HepG2 (cell line): ENCODE measurements around the gene GUK1. TPM values are rescaled to one million over a fixed set of nuclear protein-coding genes. Genes with fewer than 3 reads are reported as not detected.

Experiments used
- ADNP ChIP-seq: sonication (generic); formaldehyde crosslinking; IDR thresholded peaks from 2 replicates; pipeline ENCODE4 v1.4.0; 2020; ENCODE audit warnings: missing genetic modification reagents
- HNF1A ChIP-seq, 2 experiments: sonication (generic) in 1 of 2; formaldehyde crosslinking in 1 of 2; IDR thresholded peaks; 2 replicates each; pipeline versions ENCODE4 v1.4.0 to v1.6.1; 2016 to 2020; ENCODE audit warnings: borderline replicate concordance in 1 of 2, low read depth in 1 of 2, mild to moderate bottlenecking in 1 of 2, missing genetic modification reagents in 1 of 2
- HNRNPK ChIP-seq: fragments of 200-400 bp; formaldehyde crosslinking; IDR thresholded peaks from 2 replicates; pipeline ENCODE4 v1.6.1; 2018; ENCODE audit warnings: low read length, low read depth, moderate library complexity, mild to moderate bottlenecking; ENCODE audit not compliant: poor library complexity, severe bottlenecking
- NFAT5 ChIP-seq: sonication (generic); formaldehyde crosslinking; IDR thresholded peaks from 2 replicates; pipeline ENCODE4 v1.4.0; 2020; ENCODE audit warnings: missing genetic modification reagents
- NFYB ChIP-seq: sonication (generic); formaldehyde crosslinking; IDR thresholded peaks from 2 replicates; pipeline ENCODE4 v1.4.0; 2020; ENCODE audit warnings: missing genetic modification reagents
- NR0B2 ChIP-seq: sonication (generic); formaldehyde crosslinking; IDR thresholded peaks from 2 replicates; pipeline ENCODE4 v1.4.0; 2020; ENCODE audit warnings: mild to moderate bottlenecking, missing genetic modification reagents
- STAG1 ChIP-seq: sonication (generic); formaldehyde crosslinking; IDR thresholded peaks from 2 replicates; pipeline ENCODE4 v1.4.0; 2020; ENCODE audit warnings: missing genetic modification reagents
- ZBTB46 ChIP-seq: sonication (generic); formaldehyde crosslinking; IDR thresholded peaks from 2 replicates; pipeline ENCODE4 v1.4.0; 2020; ENCODE audit warnings: mild to moderate bottlenecking, missing genetic modification reagents, borderline replicate concordance
- ZFP41 ChIP-seq: sonication (generic); formaldehyde crosslinking; IDR thresholded peaks from 2 replicates; pipeline ENCODE4 v1.4.0; 2020; ENCODE audit warnings: mild to moderate bottlenecking, missing genetic modification reagents, borderline replicate concordance
- ZFYVE20 ChIP-seq: sonication (generic); formaldehyde crosslinking; IDR thresholded peaks from 2 replicates; pipeline ENCODE4 v1.8.0; 2023; ENCODE audit warnings: low read depth, mild to moderate bottlenecking, moderate library complexity, missing genetic modification reagents, borderline replicate concordance
- ZGPAT ChIP-seq: IDR thresholded peaks from 2 replicates; pipeline ENCODE4 v1.6.1; 2016; ENCODE audit warnings: mild to moderate bottlenecking
- ZNF180 ChIP-seq: sonication (generic); formaldehyde crosslinking; IDR thresholded peaks from 2 replicates; pipeline ENCODE4 v1.4.0; 2020; ENCODE audit warnings: low read depth, missing genetic modification reagents, borderline replicate concordance
- ZNF776 ChIP-seq: sonication (generic); formaldehyde crosslinking; IDR thresholded peaks from 2 replicates; pipeline ENCODE4 v1.4.0; 2020; ENCODE audit warnings: mild to moderate bottlenecking, missing genetic modification reagents
- ZNF883 ChIP-seq: sonication (generic); formaldehyde crosslinking; IDR thresholded peaks from 2 replicates; pipeline ENCODE4 v1.5.1; 2020; ENCODE audit warnings: mild to moderate bottlenecking, missing genetic modification reagents; ENCODE audit errors: not compliant biosample characterization
- polyA plus RNA-seq, 8 experiments: library from polyadenylated mRNA; depleted of rRNA in 3 of 8; stranded (reverse) in 7 of 8; unstranded in 1 of 8; fragments of >200 nt; fragmentation: Illumina TruSeq in 4 of 8; extraction: Trizol in 4 of 8; gene quantifications; 2 replicates each; pipeline versions ENCODE4 v1.2.1 to v1.2.3, GENCODE V29; 2011 to 2016; ENCODE audit warnings: low read depth in 4 of 8, missing spikeins in 1 of 8, mixed read lengths in 1 of 8; ENCODE audit not compliant: insufficient read depth in 1 of 8
- total RNA-seq, 5 experiments: library from RNA; depleted of rRNA; stranded (reverse); fragments of >200 nt; fragmentation: Illumina TruSeq; extraction: Trizol; gene quantifications; 2 replicates each; pipeline ENCODE4 v1.2.3, GENCODE V29; 2016; ENCODE audit warnings: low read depth in 1 of 5

The GUK1 gene
- total and polyA plus RNA-seq, 2 of the 13 experiments (the other 11 are each of a cell fraction or from before 2014, with no cell fraction given) = 116 to 154 TPM

GRCh38 chr1:228166170-228166936, 26.3 kb downstream of the GUK1 start (continued):
- peak; percentile 45 for TF ChIP-seq STAG1
- no peak for TF ChIP-seq HNF1A (IDR thresholded peaks at IDR 0.05; ENCODE audit: low read depth)
- TF ChIP-seq HNF1A (CRISPR knock-in tag; IDR thresholded peaks at IDR 0.05; ENCODE audit: borderline replicate concordance) = no peak
- no peak for TF ChIP-seq ZFP41 (CRISPR knock-in tag)
- TF ChIP-seq ZGPAT (CRISPR knock-in tag) = peak; percentile 32; the same call in 1 of the 2 replicates
- TF ChIP-seq ZNF776 (CRISPR knock-in tag) = peak; percentile 35; the same call in 1 of the 2 replicates
- 0 out of 2 replicates have a peak, but pooled peaks have one; percentile 16 for TF ChIP-seq NFAT5 (CRISPR knock-in tag)
- no peak for TF ChIP-seq ZBTB46 (CRISPR knock-in tag)
- no peak for TF ChIP-seq ZNF180 (CRISPR knock-in tag)
- TF ChIP-seq ZFYVE20 (CRISPR knock-in tag) = no peak
- TF ChIP-seq ZNF883 (CRISPR knock-in tag) = no peak
- no peak for TF ChIP-seq NFYB (CRISPR knock-in tag)
- no peak for TF ChIP-seq NR0B2 (CRISPR knock-in tag)
- no peak for TF ChIP-seq ADNP (CRISPR knock-in tag)
- TF ChIP-seq HNRNPK = no peak
